Skeletal muscle cell (primary cell): ENCODE results near the gene ARMC12.

Experiments
- DNase-seq: peaks from one replicate; pipeline ENCODE4 v3.0.0-alpha.2; 2010; ENCODE audit warnings: low read depth
- H3K4me3 ChIP-seq: 2 replicates; pipeline ENCODE4 v1.5.1; 2011; ENCODE audit warnings: low read depth, mild to moderate bottlenecking, control low read depth, low read length, moderate library complexity

ARMC12 gene

DNA sequence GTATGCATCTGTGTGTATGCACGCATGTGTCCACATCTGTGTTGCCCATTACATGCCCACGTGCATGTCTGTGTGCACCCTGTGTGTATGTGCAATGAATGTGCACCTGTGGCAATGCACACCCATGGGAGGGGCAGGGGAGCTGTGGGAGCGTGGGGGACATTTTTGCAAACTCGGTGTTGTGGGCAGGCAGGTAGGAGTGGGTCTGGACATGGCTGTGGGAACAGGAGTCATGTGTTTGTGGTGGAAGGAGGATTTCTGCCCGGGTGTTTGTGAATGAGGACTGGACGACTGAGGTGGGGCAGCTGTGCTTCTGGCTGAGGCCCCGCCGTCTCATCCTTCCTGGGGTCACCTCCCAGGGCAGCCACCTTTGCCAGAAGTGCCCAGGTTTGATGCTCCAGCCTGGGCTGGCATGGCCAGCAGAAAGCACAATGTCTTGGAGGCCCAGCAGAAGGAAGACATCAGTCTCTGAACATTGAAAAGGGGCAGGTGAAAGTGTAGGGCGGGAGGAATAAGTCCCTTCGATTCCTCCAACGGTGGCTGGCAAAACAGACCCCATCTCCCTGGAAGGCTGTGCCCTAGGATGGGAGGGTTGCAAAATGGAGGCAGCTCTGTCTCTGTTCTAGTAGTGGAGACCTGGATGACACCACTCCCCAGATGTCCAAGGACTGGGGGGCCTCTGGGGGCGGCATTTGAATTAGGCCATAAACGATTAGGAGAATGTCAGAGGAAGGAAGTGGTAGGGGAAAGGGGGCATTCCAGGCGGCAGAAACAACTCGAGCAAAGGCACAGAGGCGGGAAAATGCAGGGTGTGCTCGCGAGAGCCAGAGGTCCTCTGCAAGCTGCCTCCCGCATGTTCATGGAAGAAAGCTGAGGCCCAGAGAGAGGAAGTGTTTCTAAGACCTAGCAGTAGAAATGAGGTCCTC, 19.1 kb upstream of the ARMC12 start:
- DNase-seq = no peak
- H3K4me3 ChIP-seq = no peak overlapping the region

DNA sequence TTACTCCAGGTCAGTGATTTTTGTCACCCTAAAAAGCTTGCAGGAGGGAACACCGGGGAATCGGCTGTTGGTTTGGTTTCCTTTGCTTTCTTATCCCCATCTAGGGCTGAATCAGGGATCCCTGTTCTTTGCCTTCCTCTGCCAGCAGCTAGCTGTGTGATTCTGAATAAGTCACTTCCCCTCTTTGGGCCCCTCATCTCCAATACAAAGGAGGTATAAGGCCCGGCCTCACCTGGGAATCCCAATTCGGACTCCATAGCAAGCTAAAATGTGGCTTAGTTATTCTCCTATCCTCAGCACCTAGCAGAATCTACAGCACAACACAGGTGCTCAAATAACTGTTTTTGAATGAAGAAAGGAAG, 18.5 kb upstream of the ARMC12 start:
- no peak for DNase-seq
- no peak overlapping the region for H3K4me3 ChIP-seq

GRCh38 chr6:35718911-35719381, 17.9 kb upstream of the ARMC12 start:
- peak overlapping the region; percentile 32 for H3K4me3 ChIP-seq
- peak; percentile 38 for DNase-seq

DNA sequence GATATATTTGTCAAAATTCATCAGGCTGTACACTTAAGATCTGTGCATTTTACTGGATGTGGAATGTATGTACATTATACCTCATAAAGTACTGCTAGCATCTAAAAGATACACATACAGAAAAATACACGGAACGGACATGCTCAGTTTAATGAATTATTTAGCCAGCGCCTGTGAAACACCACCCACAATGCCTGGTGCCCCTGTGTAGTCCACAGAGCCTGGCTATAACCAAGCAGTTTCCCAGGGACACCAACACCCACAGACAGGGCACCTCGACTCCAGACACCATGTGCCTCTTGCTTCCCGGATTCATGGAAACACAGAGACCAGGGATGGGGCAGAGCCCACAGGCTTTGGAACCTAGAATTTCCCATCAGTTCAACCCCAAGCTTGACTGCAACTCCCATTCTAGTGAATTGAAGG, 17.4 kb upstream of the ARMC12 start:
- no peak for DNase-seq
- peak overlapping the region; percentile 32 for H3K4me3 ChIP-seq

- DNase-seq = peak; percentile 52
- peak overlapping the region; percentile 32 for H3K4me3 ChIP-seq
Measured at GRCh38 chr6:35719830-35720733, 16.8 kb upstream of the ARMC12 start.

DNA sequence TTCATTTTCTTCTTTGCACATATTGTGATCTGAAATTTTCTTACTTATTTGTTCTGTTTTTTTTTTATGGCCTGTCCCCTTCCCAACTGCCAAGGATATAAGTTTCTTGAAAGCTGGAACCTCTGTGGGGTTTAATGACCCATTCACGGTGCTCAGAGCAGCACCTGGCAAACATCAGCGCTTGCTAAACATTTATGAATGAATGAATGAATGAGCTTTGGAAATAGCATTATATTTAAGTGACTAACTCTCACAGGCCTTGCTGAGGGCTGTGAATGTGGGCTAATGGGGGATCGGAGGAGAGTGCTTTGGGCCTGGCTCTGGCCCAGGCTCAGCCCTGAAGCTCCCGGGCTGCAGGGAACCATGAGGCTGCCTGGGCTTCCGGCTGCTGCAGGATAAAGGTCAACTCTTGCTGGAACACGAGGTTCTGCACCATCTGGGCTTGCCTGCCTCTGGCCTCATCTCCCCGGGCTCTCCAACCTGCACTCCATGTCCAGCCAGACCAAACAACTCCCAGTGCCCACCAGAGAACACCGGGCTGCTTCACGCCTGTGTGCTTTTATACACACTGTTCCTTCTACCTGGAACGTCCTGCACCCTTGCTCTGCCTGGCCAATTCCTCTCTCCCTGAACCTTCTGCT, 14.6 kb upstream of the ARMC12 start:
- DNase-seq = no peak
- H3K4me3 ChIP-seq = no peak overlapping the region

GRCh38 chr6:35723587-35723986, 13.2 kb upstream of the ARMC12 start:
- no peak for DNase-seq
- H3K4me3 ChIP-seq = no peak overlapping the region

GRCh38 chr6:35724059-35724458, 12.8 kb upstream of the ARMC12 start:
- no peak for DNase-seq
- no peak overlapping the region for H3K4me3 ChIP-seq

- DNase-seq = no peak
- no peak overlapping the region for H3K4me3 ChIP-seq
Measured at GRCh38 chr6:35724471-35724870, 12.4 kb upstream of the ARMC12 start.

- DNase-seq = no peak
- H3K4me3 ChIP-seq = no peak overlapping the region
Measured at GRCh38 chr6:35725081-35725708, 11.6 kb upstream of the ARMC12 start.

- peak; percentile 90 for DNase-seq
- no peak overlapping the region for H3K4me3 ChIP-seq
Measured at GRCh38 chr6:35725721-35726438, 11.0 kb upstream of the ARMC12 start.

GRCh38 chr6:35727231-35727934, 9.4 kb upstream of the ARMC12 start:
- H3K4me3 ChIP-seq = peak overlapping the region; percentile 47
- peak; percentile 95 for DNase-seq

DNA sequence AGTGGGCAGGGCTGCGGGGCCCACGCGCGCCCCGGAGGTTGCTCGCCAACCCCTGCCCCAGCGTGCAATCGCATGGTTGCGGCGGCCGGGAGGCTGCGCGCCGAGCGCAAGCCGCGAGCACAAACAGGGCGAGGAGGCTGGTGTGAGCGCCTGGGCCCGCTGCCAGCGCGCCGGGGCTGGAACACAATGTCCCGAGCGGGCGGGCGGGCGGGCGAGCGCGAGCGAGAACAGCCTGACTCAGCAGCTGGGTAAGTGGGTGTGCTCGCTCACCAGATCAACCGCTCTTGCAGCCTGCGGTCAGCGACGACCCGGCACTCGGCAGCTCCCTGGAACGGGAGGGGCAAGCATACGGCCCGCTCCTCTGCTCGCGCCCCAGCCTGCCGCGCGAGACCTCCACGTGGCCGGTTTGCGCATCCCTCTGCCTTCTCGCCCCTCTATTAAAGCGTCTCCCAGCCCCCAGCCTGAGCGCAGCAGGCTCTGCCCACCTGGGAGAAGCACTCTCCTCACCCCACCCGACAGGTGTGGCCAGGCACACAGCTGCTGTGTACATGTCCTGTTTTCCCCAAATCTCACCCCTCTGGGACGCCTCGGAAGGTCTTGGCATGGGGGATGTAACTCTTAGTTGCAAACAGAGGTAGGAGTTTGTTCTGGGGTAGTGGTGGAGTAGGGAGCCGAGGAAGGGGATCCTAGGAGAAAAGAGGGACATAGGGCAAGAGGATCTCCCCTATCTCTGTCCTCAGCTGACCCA, 8.7 kb upstream of the ARMC12 start:
- DNase-seq = peak; percentile 99
- H3K4me3 ChIP-seq = peak overlapping the region; percentile 47

- no peak overlapping the region for H3K4me3 ChIP-seq
- no peak for DNase-seq
Measured at GRCh38 chr6:35728683-35729678, 7.9 kb upstream of the ARMC12 start.

DNA sequence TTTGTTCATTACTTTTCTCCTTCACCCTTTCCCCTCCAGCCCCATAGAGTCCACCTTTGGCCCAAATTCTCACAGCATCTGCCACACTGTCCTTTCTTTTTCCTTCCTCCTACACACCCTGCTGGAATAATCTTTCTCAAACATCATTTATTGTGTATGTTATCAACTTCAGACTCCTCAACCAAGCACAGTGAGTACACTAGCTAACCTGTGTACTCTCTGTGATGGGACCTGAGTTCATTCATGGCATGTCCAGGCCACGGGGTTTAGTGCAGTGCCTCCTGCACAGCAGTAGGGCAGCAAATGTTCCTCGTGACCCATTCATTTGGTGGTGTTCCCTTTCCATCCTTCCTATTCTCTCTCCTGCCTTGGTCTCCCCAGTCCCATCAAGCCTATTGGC, 7.1 kb upstream of the ARMC12 start:
- DNase-seq = no peak
- H3K4me3 ChIP-seq = no peak overlapping the region

GRCh38 chr6:35730745-35731413, 6.0 kb upstream of the ARMC12 start:
- no peak for DNase-seq
- peak overlapping the region; percentile 32 for H3K4me3 ChIP-seq
